GM21528 (cell line): Measurements from ENCODE around the gene EIF1.
"Not testable (repeated sequence)": the region's sequence is repeated elsewhere in the genome, so short reads cannot be mapped to it uniquely, and the experiment has no call there.

ENCODE experiments used
- ATAC-seq: cut with Tn5 transposase; IDR thresholded peaks from one replicate; pipeline ENCODE4 v1.9.1; 2021; ENCODE audit warnings: mild to moderate bottlenecking, moderate library complexity; ENCODE audit not compliant: unreplicated experiment, low FRiP score

Gene EIF1

DNA sequence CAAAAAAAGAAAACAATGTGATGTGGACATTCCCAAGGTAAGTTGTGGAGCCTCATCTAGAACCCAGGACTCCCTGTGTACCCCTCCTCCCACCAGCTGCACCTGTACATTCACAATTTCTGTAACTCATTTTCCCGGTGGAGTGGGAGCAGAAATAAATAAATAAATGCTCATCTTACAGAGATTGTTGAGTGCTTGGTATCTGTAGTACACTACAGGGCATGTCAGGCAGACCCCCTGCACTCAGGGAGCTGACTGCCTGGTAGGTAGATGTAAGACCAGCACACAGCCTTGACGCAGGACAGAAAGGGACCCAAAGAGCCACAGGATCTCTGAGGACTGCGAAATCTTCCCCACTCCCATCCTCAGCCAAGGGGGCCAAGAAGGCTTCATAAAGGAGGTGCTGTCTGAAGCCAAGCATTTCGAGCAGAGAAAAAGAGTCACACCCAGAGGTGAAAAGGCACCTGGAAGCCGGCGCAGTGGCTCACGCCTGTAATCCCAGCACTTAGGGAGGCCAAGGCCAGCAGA lies 6.5 kb downstream of the EIF1 start:
- no peak for ATAC-seq

DNA sequence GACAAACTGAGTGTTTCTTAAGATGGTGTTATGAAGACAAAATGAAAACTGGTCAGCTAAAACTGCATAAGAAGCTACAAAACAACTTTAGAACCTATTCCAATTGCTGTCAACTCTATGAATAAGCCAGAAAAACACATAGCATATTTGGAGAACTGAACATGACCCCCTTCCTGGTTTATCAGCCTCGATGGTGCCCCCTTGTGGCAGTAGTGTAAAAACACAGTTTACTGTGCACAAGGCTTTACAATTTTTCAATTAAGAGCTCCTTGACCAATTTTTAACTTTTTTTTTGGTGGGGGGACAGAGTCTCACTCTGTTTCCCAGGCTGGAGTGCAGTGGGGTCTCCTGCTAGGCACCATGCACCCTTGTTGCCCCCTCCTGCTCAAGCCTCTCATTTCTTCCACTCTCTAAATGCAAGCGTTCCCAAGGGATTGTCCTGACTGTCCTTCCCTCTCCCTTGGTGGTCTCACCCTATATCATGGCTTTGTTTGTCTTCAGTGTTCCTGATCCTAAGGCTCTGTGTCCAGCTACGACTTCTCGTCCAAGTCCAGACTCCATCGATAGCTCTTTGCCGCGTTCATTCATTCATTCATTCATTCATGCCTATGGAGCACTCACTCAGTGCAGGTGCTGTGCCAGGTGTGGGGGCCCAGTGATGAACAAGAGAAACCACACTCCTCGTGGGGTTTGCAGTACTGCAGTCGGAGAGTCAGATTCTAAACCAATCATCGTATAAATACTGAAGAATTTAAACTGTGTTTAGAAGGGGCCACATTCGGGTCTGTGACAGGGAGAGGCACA lies 7.5 kb downstream of the EIF1 start:
- no peak for ATAC-seq

DNA sequence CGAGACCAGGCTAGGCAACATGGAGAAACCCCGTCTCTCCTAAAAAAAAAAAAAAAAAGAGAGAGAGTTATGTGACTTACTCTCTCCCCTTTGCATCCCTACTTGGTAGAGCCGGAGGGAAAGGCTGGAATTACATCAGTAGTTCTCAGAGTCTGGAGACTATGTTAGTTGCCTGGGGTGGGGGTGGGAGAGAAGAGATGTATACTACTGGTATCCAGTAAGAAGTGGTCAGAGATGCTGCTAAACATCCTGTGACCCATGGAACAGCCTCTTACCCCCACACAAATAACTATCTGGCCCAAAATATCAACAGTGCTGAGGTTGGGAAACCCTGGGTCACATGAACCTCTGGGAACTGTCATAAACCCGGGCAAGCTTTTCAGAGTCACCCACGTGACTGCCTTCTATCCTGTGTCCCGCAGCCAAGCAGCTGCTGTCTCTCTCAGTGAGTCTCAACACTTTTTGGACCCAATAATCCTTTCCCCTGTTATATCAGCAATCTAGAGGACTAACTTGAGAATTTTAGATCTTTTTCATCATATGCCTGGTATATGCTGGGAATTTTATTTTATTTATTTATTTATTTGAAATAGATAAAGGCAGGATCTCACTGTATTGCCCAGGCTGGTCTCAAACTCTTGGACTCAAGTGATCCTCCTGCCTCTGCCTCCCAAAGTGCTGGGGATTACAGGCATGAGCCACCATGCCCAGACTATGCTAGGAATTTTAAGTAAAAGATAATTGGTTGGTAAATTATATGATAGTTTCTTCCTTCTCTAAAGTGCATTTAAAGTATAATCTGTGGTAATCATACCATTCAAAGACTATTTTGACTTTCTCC lies 8.7 kb downstream of the EIF1 start:
- no peak for ATAC-seq

DNA sequence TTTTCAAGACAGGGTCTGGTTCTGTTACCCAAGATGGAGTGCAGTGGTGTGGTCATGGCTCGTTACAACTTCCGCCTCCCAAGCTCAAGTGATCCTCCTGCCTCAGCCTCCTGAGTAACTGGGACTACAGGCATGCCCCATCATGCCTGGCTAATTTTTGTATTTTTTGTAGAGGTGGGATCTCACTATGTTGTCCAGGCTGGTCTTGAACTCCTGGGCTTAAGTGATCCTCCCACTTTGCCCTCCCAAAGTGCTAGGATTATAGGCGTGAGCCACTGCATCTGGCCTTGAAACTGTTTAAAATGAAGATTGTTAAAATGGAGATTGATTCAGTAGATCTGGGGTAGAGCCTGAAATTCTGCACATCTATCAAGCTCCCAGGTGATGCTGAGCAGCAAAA lies 12.2 kb downstream of the EIF1 start:
- ATAC-seq = not testable (repeated sequence)

DNA sequence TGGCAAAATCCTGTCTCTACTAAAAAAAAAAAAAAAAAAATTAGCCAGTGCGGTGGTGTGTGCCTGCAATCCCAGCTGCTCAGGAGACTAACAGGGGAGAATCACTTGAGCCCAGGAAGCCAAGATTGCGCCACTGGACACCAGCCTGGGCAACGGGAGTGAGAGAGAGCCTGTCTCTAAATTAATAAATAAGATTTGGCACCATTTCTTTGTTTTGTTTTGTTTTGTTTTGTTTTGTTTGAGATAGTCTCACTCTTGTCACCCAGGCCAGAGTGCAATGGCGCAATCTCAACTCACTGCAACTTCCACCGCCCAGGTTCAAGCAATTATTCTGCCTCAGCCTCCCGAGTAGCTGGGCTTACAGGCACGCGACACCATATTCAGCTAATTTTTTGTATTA lies 14.0 kb downstream of the EIF1 start:
- no peak for ATAC-seq

DNA sequence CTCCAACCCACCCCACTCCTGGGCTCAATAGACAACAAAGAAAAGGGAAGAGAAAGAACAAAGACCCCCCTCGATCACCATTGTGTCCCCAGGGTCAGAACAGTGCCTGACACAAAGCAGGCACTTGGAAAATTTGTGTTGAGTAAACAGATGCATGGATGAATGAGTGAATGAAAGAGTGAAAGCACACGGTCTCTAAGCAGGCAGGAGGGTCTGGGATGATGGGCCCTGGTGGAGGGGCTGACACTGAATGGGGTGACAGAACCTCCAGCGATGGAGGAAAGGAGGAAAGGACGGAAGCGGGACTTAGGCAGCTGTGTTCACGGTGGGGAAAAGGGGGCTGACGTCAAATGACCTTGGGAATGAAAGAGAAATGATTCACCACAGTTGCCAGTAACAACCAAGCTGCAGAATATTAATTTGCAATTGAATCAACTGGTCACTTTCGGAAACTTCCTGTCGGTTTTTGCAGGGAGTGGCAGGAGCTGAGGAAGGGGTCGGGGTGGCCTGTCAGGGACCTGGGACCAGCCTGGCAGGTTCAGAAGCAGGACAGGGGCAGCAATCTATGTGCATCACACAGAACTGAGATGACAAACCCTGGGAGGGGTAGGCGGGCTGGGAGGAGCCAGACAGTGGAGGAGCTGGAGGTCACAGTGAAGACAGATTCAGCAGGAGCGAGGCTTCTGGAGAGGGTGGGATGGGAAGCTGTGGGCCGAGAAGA lies 16.7 kb downstream of the EIF1 start:
- no peak for ATAC-seq

DNA sequence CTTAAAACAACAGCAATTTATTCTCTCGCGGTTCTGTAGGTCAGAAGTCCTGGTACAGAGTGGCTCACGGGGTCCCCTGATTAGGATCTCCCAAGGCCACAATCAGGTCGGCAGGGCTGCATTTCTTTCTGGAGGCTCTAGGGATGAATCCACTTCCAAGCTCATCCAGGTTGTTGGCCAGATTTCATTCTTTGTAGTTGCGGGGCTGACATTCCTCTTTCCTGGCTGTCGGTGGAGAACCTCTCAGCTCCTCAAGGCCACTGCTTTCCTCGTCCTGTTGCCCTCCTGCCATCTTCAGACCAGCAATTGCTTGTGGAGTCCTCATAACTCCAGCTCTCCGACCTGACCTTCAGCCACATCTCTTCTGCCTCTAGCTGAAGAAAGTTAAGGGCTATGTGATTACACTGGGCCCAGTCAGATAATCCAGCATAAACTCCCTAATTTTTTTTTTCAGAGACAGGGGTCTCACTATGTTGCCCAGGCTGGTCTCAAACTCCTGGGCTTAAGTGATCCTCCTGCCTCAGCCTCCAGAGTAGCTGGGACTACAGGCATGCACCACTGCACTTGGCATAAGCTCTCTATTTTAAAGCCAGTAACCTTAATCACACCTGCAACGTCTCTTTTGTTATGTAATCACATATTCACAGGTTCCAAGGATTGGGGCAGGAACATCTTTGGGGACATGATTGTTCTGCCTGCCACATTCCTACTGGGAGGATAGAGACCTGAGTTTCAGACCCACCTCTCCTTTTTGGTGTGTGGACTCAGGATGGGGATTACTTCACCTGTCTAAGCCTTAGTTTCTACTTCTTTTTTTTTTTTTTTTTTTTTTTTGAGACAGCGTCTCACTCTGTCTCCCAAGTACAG lies 19.4 kb downstream of the EIF1 start:
- ATAC-seq = no peak

GRCh38 chr17:41710472-41711090 lies 21.9 kb downstream of the EIF1 start:
- ATAC-seq = no peak

DNA sequence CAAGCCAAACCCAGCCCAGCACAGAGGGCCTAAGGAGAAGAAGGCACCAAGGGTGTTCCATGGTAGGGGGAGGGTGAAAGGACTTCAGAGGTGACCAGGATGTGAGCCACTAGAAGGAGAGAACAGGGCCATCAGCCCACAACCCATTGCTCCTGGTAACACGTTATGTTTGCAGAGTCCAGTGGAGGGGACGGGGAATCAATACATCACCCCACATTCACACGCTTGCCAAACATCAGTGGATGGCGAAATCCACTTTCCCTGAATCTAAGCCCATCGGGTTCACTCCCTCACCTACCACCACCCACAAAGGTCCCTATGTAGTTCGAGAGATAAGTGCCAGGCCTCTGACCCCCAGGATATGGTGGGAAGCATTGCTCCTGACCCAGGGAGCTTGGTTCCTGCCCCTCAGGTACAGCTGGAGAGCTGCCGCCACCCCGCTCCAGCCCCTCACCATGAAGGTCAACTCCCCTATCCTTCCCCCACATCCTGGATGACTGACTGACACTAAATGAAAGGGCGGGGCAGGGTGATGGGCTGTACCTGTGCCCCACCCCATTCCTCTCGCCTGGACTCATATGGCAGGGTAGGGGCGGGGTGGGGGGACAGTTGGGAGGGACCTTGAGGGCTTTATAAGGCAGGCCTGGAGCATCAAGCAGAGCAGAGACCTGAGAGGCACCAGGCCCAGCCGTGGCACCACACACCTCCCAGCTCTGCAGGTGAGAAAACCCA lies 23.1 kb downstream of the EIF1 start, which contains the start of gene GAST:
Gene GAST (plus strand): TSS at position 663 of the 732 bp plus-strand sequence. CDS start 3,106 bp downstream, outside the sequence.
- no peak for ATAC-seq

DNA sequence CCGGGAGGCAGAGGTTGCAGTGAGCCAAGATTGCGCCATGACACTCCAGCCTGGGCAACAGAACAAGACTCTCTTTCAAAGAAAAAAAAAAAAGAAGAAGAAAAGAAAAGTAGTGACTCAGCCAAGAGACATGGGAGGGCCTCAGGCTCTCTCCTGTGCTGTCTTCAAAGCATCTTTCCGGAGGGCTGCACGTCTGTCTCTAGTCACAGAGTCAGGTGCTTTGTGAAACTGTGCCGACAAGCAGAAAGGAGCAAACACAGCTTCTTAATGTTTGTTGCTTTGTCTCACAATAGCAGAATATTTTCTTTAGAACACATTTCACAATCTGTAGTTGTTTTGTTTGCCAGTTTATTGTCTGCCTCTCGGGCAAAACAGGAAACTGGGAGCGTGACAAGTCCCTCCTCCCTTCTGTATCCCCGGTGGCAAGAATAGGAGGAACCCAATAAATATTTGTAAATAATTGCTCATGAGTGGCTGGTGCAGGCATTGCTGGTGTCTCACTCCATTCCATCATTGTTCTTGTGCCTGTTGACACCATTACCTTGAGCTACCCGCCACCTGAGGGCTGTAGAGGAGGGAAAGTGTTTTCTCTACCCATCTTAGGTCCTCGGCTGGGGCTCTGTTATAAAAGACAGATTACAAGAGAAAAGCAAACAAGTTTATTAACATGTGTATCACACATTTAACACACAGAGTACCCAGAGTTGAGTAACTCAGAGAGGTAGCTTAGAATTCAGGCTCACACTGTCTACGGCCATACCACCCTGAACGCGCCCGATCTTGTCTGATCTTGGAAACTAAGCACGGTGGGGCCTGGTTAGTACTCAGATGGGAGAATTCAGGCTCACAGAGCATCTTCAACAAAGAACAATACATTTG lies 29.0 kb downstream of the EIF1 start:
- no peak for ATAC-seq

DNA sequence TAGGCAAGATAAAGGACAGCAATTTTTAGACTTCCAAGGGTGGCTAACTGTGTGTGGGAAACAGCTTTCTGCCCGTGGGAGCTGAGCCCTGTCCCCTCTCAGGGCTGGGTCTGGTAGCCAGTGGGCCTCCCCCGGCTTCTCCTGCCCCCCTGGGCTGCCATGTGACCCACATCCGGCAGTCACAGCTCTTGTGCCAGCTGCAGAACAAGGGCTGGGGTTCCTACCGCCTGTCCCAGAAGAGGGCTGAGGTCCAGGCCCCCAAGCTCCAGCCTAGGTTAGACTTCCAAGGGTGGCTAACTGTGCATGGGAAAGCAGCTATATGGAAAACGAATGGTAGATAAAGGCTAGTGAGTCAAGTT lies 29.6 kb downstream of the EIF1 start:
- ATAC-seq = no peak

- no peak for ATAC-seq
Observed at GRCh38 chr17:41722231-41722630, 33.5 kb downstream of the EIF1 start.

- no peak for ATAC-seq
Observed at GRCh38 chr17:41723801-41724475, 35.3 kb downstream of the EIF1 start.

GRCh38 chr17:41724476-41725050 lies 35.9 kb downstream of the EIF1 start:
- ATAC-seq = no peak

- ATAC-seq = no peak
Observed at GRCh38 chr17:41725134-41725533, 36.4 kb downstream of the EIF1 start.

- no peak for ATAC-seq
Observed at GRCh38 chr17:41728056-41728455, 39.4 kb downstream of the EIF1 start.

GRCh38 chr17:41730479-41730878 lies 41.8 kb downstream of the EIF1 start:
- no peak for ATAC-seq
